ENCODE measurements around the gene SHISA5.
"Not testable (repeated sequence)": the region's sequence is repeated elsewhere in the genome, so short reads cannot be mapped to it uniquely, and the experiment has no call there.

SHISA5 gene

DNA sequence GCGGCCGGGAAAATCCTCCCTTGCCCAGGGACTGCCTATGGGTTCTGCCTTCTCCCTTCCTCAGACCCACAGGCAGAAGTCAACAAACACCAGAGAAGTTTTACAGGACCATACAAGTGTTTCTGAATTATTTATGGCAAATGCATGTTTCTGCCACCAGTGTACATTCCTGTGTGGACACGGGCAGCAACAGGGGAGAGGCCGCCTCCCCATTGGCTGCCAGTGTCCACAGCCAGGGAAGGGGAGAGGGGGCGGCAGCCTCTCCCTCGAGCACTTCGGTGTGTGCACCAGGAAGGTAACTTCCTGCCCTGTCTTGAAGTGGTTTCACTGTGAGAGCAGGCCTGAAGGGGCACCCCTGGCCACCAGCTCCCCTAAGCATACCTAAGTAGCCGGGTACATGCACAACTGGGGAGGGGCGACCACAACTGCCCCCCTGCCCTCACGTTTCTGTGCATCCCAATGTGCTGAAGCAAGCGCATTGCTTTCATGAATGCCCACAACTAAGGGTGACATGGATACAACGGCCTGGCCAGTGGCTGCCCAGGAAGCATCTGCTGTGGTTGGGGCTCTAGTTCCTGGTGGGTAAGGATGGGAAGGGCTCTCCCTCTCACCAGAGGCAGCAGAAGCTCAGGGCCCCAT is 14.8 kb upstream of the SHISA5 start:
- DNase-seq, result no peak

DNA sequence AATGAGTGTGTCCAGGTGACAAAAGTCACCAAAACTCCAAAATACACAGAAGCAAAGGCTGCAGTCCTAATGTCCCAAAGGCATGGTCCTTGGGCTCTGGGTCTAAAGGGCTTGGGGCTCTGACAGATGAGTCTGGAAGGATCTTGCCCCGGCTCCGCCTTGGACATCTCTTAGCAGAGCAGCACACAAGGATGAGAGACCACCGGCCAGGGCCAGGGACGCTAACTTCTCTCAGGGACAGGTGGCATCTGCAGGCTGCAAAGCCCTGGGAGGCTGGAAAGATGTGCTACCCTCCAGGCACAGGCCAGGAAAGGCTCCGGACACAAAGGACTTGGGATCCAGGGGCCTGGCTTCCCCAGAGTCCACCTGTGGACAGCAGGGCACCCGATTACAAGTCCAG is 14.1 kb upstream of the SHISA5 start:
- DNase-seq, result no peak

DNA sequence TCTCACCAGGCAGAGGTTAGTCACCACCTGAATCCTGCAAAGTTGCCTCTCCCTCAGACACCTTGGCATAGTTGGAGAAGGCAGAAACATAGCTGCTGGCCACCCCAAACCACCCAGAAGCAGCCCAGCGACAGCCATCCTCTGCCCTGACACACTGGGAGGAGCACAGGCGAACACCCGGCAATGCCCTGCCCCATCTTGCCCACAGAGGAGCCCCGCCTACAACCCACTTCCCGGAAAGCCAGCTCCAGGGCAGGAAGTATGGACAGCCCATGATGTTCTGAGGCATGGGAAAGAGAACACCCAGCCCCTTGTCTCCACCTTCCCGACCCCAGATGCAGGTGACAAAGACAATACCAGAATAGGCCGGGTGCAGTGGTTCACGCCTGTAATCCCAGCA is 12.6 kb upstream of the SHISA5 start:
- DNase-seq, result no peak

DNA sequence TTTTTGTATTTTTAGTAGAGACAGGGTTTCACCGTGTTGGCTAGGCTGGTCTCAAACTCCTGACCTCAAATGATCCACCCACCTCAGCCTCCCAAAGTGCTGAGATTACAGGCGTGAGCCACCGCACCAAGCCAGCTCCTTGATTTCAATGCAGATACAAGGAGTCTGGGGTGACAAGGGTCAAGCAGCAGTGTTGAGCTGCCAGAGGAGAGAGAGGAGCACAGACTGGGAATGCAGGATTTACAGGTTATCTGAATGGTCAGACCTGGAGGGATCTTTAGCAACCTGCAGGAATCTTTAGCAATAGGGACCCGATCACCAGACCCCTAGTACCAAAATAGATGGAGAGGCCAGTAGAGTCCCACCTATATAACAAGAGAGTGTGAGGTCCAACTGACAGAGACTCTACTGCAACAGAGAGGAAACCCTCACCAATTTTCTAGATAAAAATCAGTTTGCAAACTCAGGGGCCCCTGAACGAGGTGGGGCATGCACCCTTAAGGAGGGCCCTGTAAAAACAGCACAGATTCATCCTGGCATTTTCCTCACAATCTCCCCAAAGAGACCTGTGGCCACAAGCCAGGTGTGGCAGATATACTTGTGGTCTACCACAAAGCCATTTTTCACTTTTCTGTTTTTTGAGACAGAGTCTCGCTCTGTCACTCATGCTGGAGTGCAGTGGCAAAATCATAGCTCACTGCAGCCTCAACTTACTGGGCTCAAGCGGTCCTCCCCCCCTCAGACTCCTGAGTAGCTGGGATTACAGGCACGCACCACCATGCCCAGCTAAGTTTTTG is 10.7 kb upstream of the SHISA5 start:
- DNase-seq, result no peak

DNA sequence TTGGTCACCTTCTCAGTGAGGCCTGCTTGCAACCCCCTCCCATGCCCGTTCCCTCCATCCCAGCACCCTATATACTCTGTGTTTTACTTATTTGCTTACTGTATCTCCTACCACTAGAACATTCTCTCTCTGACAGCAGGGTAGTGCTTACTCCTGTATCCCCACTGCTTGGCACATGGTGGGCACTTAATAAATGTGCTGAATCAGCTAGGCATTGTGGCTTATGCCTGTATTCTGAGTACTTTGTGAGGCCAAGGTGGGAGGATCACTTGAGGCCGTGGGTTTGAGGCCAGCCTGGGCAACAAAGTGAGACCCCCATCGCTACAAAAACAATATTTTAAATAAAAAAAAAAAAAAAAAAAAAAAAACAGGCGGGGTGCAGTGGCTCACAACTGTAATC is 7.6 kb upstream of the SHISA5 start:
- no peak for DNase-seq

DNA sequence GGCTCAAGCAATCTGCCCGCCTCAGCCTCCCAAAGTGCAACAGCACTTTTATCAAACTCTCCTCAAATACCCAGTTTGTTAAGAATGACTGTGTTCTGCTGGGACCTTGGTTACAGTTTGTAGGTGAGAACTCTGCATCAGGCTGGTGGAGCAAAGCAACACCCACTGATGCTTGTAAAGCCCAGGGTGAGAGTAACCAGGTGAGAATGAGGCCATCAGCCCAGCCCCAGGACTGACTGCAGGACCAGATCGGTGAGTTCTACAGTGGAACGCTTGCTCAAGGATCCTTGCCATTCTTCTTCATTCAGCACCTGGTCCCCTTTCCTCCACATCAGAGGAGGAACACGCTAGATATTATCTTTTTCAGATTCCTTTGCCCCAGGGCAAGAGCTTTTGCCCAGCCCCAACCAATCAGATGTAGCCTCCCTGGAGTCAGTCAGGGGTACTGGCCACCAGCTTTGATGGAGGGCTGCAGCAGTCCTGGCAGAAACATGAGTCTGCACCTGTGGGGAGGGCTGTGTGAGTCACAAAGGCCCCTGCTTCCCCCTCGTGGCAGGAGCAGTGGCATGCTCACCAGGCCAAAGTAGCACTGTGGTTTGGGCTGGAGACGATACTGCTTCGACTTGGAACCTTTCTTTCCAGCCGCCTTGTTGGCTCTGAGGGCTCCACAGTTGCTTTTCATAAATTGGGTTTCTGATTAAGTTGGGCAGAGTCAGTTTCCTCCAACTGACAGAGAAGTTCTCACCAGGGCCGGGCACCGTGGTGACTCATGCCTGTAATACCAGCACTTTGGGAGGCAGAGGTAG is 3.5 kb upstream of the SHISA5 start:
- DNase-seq, result peak; percentile 18 to 61

DNA sequence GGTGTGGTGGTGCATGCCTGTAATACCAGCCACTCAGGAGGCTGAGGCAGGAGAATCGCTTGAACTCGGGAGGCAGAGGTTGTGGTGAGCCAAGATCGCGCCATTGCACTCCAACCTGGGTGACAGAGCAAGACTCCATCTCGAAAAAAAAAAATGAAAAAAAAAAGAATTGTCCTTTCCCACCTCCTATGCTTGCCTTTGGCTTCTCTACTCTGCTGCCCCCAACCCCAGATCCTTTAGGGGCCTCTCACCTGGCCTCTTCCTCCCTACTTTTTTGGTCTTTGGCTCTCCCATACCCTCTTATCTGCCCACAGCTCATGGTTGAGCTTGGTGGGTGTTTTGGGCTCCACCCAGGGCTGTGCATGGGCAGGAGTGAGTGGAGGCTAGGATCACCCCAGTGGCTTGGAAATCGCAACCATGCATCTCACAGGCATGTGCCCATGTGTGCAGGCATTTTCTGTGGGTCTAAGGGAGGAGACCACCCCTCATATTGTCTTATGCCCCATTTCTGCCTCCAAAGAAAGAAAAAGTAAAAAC is 2.1 kb upstream of the SHISA5 start:
- DNase-seq, result no peak

DNA sequence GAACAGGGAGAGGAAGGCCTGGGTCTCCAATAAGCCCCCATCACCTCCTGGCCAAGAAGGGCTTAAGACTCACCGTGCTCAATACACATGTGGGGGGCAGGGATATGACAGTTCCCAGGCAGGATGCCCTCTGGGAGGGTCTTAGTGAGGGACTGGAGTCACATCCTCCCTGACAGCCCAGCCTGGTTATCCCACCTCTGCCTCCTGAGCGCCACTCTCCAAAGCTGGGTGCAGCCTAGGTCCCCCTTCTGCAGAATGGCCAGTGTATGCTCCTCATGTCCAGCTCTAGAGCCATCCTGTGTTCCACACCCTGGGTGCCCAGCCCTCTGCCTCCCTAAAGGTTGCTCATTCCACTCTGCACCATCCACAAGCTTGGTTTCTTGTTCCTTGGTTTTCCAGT is 1.2 kb upstream of the SHISA5 start:
- DNase-seq, result no peak

DNA sequence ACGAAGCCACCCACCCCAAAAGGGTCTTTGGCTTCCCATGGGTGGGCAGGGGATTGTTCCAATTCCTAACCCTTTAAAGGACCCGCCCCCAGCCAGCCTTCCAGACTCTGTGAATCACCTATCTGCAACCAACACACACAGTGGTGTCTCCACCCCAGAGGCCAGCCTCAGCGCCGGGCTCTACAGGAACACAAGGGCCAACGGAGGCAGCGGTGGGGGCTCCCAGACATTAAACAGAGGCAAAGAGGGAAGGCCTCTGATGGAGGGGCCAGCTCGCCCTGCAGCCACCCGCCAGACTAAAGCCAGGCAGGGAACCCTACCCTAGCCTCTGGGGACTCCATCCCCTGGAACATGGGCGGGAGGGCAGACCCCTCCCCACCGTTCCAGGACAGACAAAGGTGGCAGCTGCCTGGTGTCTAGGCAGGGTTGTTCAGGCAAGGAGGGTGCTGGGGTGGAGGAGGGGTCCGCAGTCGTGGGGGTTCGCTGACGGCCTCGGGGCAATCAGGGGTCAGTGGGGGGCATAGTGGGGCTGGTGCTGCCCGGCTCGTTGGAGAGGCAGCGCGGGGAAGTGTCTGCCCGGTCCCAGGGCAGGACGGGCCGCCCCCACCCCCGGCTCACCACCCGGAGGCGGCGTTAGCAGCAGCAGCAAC is 448 bp downstream of the SHISA5 start:
- DNase-seq, result no peak

DNA sequence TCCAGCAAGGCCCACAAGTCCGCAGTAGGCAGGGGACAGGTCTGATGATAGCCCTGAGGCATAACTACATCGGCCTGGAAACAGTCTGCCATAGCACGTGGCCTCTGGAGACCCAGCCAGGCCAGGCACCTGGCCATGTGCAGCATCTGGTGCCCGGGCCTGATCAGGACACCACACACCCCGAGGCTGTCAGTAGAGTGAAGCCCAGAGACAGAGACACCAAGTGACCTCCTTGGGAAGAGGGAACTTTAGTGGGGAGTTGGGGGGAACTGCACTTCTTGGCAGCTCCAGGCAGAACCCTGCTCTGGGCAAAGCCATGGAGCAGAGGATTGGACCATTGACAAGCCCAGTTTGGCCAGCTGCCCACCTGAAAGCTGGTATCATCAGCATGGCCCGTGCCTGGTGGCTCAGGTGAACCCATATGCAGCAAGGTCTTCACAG is 1.2 kb downstream of the SHISA5 start:
- no peak for DNase-seq

DNA sequence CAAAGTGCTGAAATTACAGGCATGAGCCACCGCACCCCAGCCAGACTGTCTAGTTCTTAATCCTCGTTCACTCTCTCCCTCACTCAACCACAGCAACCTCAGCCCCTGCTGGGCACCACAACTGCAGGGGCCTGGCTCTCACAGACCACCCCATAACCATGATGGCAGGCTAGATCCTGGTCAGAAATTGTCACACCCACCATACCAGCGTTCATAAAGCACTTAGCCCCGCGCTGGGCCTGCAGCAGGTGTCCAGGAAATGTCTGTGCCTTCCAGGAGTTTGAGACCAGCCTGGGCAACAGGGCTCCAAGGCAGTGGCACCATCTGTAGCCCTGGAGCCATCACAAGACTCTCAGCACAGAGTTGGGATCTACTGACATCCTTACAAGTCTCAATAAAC is 1.9 kb downstream of the SHISA5 start:
- DNase-seq, result no peak

DNA sequence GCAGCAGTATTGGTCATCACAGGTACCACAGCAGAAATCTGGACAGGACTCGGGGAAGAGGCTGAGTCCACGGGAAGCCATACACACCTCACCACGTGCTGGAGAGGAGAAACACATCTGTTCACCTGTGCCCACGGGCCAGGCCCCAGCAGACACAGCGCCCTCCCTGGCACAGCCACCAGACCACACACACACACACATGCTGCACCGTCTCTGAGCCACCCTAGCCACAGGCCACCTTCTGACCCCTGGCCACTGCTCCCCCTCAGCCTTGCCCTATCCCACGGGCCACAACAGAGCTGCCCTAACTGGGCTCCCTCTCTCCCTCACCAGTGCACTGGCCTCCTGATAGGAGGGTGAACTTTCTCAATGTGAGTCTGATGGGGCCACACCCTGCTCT is 2.8 kb downstream of the SHISA5 start:
- no peak for DNase-seq

DNA sequence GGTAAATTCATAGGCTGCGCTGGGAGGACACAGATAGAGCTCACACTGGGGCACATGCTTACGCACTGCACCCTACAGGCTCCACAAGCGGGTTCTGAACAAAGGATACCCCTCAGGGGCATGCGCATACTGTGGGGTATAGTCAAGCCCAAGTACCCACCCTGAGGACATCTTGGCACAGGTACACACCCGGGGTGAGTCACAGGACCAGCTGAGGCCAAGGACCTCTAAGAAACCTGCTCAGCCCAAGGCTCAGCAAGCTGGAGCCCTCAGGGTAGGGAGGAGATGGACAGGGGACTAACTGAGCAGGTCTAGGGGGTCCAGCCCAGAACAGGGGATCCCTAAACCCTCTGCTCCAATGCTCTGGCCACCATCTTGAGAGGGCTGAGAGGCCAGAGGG is 3.3 kb downstream of the SHISA5 start:
- no peak for DNase-seq

DNA sequence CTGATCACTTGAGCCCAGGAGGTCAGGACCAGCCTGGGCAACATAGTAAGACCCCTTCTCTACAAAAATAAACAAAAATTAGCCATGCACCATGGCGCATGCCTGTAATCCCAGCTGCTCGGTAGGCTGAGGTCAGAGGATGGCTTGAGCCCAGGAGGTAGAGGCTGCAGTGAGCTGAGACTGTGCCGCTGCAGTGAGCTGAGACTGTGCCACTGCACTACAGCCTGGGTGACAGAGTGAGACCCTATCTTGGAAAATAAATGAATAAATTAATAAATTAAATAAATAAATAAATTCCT is 10.8 kb downstream of the SHISA5 start:
- no peak for DNase-seq

DNA sequence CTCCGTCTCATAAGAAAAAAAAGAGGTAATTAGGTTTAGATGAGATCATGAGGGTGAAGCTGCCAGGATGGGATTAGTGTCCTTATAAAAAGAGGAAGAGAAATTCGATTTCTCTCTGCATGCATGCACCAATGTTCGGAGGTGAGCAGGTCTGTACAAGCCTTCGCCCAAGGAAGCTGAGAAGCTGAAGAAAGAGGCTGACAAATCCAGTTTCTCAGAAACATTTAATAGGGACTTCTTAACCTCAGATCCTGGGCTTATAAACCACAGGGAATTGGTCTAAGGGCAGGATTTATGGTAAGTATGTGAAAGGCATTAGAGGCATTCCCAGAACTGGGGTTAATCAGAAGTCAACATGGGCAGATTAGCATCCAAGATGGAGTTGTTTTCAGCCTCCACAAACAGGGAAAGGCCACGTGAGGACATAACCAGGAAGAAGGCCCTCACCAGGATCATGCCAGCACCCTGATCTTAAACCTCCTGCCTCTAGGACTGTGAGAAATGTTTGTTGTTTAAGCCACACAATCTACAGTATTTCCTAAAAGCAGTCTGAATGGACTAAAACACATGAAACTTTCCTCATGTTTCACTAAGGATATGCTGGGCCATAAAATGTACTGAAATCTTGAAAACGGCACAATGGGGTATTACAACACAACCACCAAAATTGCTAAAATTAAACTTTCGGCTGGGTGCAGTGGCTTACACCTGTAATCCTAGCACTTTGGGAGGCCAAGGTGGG is 11.3 kb downstream of the SHISA5 start:
- no peak for DNase-seq

DNA sequence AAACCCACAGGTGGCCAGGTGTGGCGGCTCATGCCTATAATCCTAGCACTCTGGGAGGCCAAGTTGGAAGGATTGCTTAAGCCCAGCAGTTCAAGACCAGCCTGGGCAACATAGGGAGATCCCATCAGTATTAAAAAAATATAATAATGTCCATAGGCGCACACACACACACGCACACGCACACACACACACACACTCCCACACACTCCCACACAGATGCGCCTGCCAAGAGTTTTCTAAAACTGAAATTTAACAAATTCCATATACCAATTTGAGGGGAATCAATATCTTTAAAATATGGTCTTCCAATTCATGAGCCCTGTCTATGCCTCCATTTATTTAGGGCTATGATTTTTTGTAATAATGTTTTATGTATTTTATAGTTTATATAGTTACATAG is 17.0 kb downstream of the SHISA5 start:
- no peak for DNase-seq

DNA sequence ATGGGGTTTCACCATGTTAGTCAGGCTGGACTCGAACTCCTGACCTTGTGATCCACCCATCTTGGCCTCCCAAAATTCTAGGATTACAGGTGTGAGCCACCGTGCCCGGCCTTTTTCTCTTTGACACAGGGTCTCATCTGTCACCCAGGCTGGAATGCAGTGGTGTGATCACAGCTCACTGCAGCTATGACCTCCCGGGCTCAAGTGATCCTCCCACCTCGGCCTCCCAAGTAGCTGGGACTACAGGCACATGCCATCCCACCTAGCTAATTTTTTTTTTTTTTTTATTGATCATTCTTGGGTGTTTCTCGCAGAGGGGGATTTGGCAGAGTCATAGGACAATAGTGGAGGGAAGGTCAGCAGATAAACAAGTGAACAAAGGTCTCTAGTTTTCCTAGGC is 21.2 kb downstream of the SHISA5 start:
- DNase-seq, result not testable (repeated sequence)

DNA sequence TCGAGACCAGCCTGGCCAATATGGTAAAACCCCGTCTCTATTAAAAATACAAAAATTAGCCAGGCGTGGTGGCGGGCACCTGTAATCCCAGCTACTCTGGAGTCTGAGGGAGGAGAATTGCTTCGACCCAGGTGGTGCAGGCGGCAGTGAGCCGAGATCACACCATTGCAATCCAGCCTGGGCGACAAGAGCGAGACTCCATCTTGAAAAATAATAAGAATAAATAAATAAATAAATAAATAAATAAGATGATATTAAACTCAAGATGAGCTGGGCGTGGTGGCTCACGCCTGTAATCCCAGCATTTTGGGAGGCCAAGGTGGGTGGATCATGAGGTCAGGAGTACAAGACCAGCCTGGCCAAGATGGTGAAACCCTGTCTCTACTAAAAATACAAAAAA is 23.1 kb downstream of the SHISA5 start:
- DNase-seq, result not testable (repeated sequence)

DNA sequence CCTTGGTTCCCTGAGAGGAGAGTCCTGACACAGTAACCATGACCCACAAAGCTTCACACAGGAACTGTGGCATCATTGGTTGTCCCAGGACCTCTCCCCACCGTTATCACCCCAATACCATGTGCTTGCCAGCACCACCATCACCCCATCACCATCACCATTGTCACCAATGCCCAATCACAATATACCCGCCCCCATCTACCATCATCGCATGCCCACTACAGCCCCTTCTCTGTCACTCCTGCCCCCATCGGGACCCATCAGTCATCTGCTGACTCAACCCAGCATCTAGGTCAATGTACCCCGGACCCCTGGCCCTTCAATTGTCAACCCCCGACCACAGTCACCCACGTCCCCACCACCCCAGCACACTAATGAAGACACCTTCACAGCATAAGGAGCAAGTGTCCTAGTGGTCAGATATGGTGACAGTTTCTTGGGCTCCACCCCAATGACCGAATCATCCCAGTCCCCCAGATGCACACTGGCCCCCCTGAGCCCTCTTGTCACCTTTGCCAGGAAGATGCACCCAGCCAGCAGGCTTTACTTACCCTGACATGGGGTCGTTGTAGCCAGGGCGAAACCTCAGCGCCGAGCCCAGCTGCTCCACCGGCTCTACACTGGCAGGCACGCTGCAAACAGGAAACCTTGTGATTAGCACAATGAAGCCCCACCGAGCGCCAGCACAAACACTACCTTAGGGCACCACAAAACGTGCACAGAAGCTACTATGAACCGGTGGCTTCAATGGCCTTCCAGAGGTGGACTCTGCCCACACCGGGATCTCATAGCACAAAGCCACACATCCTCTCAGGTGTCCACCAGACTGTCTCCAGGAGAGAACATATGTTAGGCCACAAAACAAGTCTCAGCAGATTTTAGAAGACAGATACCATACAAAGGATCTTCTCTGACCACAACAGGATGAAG is 25.1 kb downstream of the SHISA5 start:
- no peak for DNase-seq

DNA sequence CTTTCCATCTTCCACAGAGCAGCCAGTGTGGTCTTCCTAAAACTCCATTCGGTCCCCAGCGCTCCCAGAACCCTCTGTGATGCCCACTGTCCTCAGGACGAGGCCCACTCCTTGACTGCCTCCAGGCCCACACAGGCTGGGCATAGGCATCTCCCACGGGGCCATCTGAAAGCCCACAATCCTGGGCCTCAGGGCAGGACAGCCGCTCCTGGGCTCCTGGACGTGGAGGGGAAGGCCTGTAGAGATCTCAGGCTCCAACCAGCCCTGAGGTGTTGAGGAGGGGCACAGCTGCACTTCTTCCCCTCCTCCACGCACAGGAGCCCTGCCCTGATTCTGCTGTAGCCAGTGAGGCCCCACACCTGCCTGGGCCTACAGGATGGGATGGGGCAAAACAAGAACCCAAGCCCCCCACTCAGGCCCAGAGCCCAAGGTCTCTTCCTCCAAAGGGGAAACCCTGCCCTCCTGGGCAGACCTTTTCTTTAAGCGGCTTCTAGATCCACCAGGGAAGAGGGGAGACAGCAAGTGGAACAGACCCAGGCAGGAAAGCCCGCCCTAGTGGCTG is 25.9 kb downstream of the SHISA5 start:
- DNase-seq, result no peak

DNA sequence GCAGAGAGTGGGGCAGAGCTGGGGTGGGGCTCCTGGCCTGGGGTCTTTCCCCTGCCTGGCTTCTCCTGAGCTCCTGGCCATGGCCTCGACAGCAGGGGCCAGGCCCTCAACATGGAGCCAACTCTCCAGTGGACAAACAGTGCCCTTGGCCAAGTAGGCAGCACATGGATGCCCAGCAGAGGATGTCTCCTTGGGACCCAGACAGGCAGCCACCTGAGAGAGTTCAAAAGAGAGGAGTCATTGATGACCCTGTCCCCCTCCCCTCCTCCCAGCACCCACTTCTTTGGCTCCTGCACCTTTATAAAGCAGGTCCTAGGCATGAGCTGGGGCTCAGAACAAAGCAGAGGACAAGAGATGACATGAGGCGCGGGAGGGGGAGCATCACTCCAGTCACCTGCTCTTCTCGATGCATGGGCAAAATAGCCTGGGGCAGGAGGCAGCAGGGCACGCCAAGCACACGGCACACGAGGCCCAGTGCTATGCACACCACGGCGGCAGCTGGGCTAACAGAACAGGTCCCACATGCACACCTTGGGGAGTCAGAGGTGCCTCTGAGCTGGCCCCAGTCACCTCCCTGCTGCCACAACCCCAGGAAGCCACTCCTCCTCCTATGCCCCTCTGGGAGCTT is 27.4 kb downstream of the SHISA5 start:
- no peak for DNase-seq

Data from NCI-H524 (cell line).